Stimulated activated CD8-positive, alpha-beta memory T cell treated with anti-CD3 and anti-CD28 coated beads, Interleukin-4, amount 100 ng/mL, for 48 hours (primary cell): Measurements from ENCODE around the gene BTBD10.

Source experiments
- DNase-seq: peaks from one replicate; pipeline ENCODE4 v3.0.0-alpha.2; 2020

The BTBD10 gene

DNA sequence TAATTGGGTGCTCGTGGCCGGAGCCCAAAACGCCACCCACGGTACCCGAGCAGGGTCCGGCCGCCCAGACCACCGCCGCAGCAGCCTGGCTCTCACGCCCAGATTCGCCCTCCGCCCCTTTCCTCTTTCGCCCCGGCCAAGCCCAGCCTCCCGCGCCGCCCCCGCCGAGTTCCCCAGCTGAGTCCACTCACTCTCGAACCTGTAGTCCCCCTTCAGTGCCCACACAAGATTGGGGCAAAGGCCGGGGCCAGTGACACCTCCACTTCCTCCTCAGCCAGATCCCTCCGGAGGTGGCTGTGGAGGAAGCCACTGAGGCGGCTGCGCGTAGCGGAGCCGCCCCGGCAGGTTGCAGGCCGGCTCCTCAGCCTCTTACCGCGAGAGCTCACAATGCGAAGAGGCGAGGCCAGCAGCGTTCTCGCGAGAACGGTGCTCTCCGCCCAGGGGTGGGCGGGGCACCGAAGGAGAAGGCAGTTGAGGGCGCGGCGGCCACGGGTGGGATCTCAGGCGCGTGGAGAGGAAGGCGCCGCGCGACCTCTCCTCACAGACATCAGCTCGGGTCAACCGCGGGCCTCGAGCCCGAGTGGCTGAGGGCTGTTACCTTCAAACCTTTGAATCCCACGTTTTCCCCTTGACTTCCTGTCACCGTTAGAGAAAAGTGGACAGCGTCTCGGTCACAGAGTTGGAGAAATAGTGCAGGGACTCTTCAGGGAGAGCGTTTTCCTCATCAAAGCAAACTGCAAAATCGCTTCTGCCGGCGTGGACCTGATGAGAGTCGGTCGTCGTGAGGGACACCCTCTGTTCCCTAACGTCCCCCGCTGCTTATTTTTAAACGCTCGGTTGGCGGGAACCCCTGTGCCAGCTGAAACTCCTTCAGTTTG is at the start of gene BTBD10:
Gene BTBD10, minus strand, starts transcription at position 322 of the 878 bp plus-strand sequence. CDS start 18,098 bp downstream, outside the sequence.
- peak; percentile 90 for DNase-seq

DNA sequence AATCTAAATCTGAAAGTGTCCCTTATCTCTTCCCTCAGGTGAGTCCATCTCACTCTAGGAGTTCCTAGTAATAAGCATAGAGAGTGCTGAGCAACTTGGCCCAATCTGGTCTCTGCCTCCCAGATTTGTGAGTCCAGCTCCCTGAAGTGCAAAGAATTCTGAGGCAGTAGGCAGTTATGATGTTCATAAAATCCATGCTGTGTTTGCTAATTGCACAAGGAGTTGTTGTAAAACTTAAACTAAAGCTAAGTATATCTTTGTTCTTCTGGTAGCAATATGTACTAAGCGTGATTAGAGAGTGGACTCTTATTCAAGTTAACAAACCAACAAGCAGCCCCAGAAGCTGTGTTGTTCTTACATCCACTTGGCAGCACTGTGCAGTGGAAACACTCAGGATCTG is 40.4 kb upstream of the BTBD10 start:
- DNase-seq: no peak

- no peak for DNase-seq
Measured at GRCh38 chr11:13502492-13502891, 39.5 kb upstream of the BTBD10 start.

- no peak for DNase-seq
Measured at GRCh38 chr11:13495929-13496328, 32.9 kb upstream of the BTBD10 start, which contains the start of gene PTH. Gene PTH, minus strand, starts transcription at chr11:13495997. Its CDS starts 3,142 bp downstream, at chr11:13492855.

DNA sequence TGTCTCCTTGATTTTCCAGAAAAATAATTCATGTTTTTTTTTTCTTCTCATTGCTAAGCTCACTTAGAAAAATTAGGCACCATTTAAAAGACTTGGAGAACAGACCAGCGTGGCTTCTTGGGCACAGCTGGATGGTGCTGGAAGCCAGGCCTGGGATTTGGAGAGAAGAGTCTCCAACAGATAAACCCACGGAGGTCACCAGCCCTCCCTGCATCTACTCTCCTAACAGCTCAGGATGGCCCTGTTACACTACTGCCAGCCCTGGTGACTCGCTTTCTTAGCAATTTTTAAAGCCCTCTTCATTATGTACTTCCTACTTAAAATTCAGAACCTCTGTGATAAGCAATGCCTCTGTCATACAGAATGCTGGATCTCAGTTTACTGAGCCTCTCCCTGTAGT is 31.0 kb upstream of the BTBD10 start:
- DNase-seq: no peak

DNA sequence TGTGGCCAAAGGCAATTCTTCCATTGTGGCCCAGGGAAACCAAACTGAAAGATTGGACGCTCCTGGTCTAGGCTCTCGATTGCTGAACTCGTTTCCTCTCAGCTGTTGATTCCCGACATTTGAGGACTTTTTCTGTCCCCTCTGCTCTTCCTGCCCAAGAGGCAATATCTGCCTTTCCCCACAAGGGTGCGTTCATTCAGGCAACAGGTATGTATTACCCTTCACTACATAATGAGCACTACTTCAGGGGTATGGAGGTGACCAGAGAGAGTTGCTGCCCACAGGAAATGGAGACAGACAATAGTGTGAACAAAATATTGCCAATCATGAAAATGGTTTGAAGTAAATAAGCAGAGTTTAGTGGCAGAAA is 24.6 kb upstream of the BTBD10 start:
- no peak for DNase-seq

GRCh38 chr11:13486926-13487660 is 24.1 kb upstream of the BTBD10 start:
- DNase-seq: peak; percentile 79

GRCh38 chr11:13480198-13480597 is 17.2 kb upstream of the BTBD10 start:
- no peak for DNase-seq

GRCh38 chr11:13479688-13480087 is 16.7 kb upstream of the BTBD10 start:
- DNase-seq: no peak

DNA sequence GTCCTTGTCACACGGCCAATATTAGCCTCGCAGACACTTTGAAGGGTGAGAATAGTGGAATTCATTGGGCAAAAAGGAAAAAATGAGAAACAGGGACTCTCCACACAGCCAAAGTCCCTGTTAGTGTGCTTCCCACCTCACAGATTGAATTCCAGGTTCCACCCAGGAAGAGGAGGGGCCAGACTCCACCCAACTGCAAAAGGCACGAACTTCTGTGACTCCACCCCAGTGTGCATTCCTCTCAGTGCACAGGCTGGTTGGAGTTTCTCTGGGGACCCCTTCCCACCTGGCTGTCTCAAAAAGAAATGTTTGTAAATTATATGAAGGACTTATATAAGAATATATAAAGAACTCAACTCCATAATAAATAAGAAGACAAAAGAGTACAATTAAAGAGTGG is 12.1 kb upstream of the BTBD10 start:
- DNase-seq: no peak

DNA sequence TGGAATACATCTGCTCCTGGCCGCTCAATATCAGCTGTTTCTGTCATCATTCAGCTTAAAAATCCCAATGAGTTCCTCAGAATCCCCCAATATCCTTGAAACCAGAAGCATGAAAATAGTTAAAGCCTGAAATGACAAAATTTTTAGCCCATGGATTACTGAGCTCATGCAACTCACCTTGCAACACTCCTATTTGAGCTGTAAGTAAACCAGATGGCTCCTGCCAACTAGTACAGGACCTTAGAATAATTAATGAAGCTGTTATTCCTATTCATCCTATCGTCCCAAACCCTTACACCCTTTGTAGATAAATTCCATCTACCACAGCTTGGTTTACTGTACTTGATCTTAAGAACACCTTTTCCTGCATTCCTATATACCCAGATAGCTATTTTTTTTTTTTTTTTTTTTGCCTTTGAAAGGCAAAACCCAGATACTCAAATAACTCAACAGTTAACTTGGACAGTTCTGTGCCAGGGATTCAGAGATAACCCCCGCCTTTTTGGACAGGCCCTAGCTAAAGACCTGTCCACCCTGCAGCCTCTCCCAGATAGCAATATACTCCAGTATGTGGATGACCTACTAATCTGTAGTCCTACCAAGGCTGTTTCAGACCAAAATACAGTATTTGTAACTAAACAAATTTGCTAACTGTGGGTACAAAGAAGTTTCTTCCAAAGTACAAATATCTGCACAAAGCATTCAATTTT is 10.1 kb upstream of the BTBD10 start:
- no peak for DNase-seq

DNA sequence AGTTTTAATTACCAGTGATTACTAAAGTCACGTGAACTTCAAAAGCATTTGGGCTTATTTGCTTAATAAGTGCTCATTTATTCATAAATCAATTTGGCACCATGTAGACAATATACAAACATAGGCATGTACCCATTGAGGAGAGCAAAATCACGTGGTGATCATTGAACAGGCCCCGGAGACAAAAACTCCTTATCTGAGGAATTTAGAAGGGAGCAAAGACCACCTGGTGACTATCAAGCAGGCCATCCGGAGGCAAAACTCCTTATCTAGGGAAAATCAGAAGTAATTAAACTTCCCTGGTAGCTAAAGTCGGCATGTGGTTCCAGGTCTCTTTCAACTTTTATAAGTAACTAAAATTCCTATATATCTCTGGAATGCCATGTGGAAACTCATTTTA is 5.7 kb upstream of the BTBD10 start:
- no peak for DNase-seq

DNA sequence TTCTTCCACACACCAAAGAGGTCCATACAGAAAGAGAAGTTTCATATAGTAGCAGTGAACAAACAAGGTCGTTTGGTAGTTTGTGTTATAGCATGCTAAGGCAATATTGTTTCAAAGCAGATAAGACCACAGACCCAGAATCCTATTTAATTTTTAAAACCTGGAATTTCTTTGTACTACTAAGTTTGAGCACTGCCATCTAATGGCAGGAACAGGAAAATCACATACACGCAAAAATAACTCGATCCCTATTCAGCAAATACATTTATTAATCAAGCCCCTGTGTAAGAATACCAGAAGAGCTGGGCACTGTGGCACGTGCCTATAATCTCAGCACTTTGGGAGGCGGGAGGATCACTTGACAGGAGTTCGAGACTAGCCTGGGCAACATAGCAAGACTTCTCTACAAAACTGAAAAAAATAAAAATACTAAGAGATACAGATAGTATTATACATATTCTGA is 2.9 kb upstream of the BTBD10 start:
- DNase-seq: no peak

- no peak for DNase-seq
Measured at GRCh38 chr11:13463779-13464290, 813 bp upstream of the BTBD10 start.

- peak; percentile 81 for DNase-seq
Measured at GRCh38 chr11:13462311-13462900, 616 bp downstream of the BTBD10 start.

DNA sequence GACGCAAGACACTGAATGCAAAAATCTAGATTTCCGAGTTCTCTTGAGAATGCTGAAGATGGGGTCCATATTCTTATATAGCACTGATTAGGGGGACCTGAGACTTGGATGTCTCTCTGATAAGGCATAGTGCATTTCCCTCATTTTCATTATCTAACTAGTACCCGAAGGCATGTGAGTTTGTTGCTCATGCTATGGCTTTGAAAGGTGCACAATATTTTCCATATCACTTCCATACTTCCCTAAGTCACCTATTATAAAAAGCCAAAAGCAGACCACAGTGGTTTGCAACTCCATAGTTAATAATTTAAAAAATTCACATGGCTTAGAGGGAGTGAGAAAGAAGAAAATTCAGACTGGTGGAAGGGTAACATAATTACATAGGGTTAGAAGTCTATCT is 1.7 kb downstream of the BTBD10 start:
- DNase-seq: no peak

- DNase-seq: no peak
Measured at GRCh38 chr11:13450832-13451397, 12.1 kb downstream of the BTBD10 start.

DNA sequence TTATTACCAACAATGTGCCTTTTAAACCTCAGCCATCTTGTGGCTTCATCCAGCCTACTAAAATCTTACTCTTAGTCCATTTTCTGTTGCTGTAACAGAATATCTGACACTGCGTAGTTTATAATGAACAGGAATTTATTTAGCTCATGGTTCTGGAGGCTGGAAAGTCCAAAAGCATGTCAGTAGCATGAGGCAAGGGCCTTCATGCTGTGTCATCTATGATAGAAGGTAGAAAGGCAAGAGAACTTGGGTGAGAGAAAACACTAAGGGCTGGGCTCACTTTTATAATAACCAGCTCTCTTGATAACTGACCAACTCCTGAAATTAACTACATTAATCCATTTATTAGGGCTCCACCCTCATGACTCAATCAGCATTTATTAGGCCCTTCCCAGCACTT is 13.5 kb downstream of the BTBD10 start:
- DNase-seq: no peak

GRCh38 chr11:13448876-13449275 is 14.1 kb downstream of the BTBD10 start:
- DNase-seq: no peak

DNA sequence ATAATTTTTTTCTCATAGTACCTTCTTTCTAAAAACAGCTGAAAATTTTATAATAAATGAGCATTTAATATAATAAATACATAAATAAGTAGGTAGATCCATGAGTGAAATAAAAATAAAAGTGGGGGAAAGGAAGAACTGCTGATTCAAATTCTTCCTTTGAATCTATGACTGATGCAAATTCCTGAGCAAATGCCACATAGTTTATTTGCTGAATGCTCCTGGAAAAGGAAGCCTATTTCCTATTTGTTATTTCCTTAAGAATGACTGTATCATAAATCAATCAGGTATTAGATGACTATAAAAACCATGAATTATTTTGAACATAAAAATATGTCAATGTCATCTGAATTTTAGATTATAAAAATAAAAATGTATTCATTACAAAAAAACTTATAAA is 16.6 kb downstream of the BTBD10 start:
- no peak for DNase-seq

DNA sequence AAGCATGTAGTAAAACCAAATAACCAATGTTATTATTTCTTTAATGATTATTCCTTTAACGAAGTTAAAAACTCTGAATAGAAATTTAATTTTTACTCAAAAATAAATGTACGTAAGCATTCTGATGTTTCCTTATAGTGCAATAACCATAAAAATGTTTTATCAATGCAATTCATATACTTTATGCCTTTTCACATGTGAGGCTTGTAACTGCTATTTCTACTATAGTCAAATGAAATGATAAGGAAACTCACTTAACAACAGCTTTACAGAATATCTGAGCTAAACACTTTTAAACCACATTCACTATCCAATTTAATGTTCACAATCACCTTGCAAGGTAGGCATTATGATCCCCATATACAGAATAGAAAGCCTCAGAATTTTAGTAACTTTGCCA is 17.4 kb downstream of the BTBD10 start:
- no peak for DNase-seq

- no peak for DNase-seq
Measured at GRCh38 chr11:13440100-13440855, 22.7 kb downstream of the BTBD10 start.
